GM18498 (cell line): Measurements from ENCODE around the gene ITGB4.

Experiments
- ATAC-seq: cut with Tn5 transposase; IDR thresholded peaks from one replicate; pipeline ENCODE4 v1.9.1; 2021; ENCODE audit warnings: mild to moderate bottlenecking, moderate library complexity; ENCODE audit not compliant: unreplicated experiment

ITGB4 gene

DNA sequence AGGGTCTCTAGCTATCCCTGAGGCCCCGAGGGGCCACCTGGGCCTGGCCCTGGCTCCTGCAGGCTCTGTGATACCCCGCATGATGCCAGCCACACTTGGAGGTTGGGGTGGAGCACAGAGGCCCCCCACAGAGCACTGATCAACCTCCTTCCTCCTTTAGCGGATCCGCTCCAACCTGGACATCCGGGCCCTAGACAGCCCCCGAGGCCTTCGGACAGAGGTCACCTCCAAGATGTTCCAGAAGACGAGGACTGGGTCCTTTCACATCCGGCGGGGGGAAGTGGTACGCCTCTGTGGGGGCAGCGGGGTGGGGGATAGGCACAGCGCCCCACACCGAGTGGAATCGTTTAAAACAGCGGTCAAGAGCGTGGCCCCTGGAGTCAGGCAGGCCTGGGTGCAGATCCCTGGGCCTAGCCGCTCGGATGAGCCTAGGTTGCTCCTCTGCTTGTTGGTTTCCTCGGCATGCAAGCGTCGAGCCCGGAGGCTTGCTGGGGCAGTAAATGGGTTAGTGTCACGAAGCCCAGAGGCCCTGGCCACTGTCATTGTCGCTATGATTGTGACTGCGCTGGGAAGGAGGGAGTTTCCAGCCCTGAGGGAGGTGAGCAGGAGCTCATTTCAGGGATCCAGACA is 9.9 kb downstream of the ITGB4 start:
- no peak for ATAC-seq

DNA sequence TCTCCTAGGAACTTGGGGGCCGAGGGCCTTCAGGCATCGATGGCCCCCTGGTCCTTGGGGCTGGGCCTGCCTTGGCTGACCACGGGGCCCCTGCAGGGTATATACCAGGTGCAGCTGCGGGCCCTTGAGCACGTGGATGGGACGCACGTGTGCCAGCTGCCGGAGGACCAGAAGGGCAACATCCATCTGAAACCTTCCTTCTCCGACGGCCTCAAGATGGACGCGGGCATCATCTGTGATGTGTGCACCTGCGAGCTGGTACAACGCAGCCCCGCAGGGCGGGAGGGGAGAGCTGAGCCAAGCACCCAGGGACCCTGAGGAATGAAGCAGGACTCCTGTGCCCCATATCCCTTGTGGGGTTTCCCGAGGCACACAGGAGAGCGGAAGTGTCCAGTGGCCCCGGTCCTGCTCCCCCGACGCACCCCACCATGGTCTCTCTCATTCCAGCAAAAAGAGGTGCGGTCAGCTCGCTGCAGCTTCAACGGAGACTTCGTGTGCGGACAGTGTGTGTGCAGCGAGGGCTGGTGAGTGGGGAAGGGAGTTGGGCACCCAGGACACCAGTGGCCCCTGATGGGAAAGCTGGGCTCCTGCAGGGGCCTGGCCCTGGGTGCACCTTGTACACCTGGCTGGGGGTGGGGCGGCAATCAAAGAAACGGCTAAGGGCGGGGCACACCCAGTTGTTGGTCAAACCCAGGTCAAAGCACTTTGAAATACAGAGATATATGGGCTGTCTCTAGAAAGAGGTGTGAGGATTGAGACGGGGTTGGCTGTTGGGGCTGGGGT is 10.6 kb downstream of the ITGB4 start:
- no peak for ATAC-seq

DNA sequence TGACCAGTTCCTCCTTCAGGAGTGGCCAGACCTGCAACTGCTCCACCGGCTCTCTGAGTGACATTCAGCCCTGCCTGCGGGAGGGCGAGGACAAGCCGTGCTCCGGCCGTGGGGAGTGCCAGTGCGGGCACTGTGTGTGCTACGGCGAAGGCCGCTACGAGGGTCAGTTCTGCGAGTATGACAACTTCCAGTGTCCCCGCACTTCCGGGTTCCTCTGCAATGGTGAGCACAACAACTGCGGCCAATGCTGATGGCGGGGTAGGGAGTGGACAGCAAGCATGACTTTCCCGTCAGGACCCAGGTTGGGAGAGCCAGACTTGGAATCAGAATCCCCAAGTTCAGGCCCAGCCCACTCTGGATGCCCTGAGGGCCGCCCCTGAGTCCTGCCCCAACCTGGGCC is 12.2 kb downstream of the ITGB4 start:
- ATAC-seq, result no peak

DNA sequence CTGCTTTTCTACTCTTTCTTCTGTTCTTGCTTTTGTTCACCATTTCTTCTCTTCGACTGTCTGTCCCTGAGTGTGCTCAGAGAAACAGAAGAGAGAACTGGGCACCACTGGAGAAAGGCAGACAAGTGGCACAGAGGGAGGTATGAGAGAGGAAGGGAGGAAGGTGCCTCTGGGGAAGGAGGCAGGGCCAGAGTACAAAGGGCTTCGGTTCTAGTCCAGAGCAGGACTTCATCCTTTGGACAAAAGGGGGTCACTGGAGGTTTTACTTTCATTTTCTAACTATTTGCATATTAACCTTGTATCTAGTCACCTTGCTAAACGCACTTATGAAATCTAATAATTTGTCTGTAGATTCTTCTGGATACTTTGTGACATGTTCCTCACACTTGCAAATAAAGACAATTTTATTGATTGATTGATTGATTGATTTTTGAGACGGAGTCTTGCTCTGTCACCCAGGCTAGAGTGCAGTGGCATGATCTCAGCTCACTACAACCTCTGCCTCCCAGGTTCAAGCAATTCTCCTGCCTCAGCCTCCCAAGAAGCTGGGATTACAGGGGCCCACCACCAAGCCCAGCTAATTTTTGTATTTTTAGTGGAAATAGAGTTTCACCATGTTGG is 13.5 kb downstream of the ITGB4 start:
- no peak for ATAC-seq

DNA sequence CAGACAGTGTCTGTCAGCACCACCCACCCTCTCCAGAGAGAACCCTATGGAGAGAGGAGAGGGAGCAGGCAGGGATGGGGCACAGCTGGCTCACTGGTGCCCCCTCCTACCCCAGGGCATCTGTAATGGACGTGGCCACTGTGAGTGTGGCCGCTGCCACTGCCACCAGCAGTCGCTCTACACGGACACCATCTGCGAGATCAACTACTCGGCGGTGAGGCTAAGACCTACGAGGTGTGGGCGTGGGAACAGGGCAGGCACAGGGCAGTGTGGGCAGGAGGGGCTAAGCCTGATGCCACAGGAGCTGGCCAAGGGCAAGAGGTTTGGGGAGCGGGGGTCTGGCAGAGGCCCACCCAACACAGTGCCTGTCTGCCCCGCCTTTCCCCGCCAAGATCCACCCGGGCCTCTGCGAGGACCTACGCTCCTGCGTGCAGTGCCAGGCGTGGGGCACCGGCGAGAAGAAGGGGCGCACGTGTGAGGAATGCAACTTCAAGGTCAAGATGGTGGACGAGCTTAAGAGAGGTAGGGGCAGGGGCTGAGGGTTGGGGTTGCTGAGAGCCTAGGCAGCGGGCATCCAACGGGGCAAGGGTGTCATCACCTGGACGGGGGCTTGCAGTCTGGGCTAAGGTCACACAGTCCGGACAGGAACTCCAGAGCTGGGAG is 15.0 kb downstream of the ITGB4 start:
- ATAC-seq, result no peak

DNA sequence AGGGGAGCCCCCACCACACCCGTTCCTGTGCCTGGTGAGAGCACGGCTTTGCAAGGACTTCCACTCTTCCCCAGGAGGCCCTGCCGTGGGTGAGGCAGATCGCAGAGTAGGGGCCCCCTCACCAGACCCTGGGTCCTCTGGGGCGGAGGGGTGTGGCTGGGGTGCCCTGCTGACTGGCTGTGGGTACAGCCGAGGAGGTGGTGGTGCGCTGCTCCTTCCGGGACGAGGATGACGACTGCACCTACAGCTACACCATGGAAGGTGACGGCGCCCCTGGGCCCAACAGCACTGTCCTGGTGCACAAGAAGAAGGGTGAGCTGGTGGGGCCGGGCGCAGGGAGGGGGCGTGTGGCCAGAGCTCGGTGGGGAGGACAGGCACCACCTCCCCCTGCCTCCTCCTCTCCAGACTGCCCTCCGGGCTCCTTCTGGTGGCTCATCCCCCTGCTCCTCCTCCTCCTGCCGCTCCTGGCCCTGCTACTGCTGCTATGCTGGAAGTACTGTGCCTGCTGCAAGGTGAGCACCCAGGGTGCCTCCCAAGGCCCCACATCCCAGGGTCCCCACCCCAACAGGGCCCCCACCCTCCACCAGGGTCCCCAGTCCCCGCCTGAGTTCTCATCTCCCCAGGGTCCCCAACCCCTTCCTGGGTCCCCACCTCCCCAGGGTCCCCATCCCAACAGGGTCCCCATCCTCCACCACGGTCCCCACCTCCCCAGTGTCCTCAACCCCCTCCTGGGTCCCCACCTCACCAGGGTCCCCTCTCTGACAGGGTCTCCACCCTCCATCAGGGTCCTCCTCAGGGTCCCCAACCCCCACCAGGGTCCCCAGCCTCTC is 16.1 kb downstream of the ITGB4 start:
- ATAC-seq, result no peak

DNA sequence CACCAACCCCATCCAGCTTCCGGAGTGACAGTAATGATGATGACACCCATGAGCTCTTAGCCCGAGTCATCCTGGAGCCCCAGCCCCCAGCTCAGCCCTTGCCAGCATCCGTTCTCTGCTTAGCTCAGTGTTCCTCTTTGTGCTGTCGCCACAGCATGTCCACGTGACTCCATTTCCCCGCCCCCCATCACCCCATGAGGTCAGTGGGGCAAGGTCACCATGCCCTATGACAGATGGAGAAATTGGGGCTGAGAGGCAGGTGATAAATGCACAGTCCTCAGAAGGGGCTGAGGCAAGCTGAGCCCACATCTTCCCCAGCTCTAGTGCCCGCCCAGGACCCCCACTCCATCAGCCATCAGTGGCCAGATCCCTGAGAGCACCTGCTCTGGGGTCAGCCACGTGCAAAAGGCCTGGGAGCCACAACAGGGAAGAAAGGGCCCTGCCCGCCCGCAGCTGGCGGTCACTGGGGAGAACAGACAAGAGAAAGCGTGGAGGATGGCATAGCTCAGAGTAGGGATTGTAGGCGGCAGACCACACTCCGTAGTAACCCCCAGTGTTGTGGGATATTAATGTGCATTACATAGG is 17.1 kb downstream of the ITGB4 start:
- no peak for ATAC-seq

DNA sequence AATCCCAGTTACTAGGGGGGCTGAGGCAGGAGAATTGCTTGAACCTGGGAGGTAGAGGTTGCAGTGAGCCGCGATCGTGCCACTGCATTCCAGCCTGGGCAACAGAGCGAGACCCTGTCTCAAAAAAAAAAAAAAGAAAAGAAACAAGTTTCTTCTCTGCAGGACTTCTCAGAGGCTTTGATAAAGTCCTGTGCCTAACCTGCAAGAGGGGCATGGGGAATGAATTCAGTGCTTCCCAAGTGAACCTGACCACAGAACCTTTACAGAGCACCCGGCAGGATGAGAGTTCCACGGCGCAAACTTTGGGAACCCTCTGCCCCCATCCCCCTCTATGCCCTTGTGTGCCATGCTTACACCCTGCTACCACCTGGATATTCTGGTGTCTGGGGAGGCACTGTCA is 17.9 kb downstream of the ITGB4 start:
- no peak for ATAC-seq

DNA sequence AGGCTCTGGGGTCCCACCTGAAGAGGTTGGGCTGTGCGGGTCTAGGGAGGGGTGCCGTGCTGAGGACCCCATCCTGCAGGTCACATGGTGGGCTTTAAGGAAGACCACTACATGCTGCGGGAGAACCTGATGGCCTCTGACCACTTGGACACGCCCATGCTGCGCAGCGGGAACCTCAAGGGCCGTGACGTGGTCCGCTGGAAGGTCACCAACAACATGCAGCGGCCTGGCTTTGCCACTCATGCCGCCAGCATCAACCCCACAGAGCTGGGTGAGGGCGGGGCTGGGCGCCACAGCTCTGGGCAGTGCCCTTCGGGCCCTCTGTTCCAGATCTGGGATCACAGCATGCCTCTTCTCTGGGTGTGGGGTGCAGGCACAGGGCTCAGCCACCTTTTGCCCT is 18.5 kb downstream of the ITGB4 start:
- ATAC-seq, result no peak

DNA sequence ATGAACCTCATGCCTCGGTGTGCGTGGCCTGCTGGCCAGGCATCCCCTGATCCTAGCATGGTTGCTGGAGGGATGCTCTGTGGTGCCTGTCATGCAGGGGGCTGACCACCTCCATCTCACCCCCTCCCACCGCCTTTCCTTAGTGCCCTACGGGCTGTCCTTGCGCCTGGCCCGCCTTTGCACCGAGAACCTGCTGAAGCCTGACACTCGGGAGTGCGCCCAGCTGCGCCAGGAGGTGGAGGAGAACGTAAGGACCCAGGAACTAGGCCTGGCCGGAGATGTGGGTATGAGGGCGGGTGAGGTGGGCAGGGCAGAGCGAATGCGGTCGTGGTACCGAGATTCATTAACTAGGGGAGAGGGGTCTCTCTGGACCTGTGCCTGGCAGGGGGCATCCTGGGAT is 19.0 kb downstream of the ITGB4 start:
- no peak for ATAC-seq

DNA sequence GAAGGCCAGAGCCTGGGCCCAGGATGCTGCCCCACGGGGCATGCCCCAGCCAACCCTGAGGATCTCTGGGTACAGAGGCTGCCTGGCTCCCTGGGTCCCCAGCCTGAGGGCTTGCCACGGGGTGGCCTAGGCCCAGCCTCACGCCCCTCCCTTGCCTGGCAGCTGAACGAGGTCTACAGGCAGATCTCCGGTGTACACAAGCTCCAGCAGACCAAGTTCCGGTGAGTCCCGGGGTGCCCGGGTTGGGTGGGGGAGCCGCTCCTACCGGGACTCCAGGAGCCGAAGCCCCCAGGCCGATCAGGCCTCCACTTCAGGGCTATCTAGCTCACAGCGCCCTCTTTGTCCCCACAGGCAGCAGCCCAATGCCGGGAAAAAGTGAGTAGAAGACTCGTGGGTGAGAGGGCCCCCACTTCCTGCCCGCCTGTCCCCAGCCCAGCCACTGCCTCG is 19.4 kb downstream of the ITGB4 start:
- ATAC-seq, result no peak

DNA sequence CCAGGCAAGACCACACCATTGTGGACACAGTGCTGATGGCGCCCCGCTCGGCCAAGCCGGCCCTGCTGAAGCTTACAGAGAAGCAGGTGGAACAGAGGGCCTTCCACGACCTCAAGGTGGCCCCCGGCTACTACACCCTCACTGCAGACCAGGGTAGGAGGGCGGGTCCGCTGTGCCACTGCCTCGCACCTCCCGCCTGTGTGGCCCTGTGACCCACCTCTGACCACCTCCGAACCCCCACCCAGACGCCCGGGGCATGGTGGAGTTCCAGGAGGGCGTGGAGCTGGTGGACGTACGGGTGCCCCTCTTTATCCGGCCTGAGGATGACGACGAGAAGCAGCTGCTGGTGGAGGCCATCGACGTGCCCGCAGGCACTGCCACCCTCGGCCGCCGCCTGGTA is 21.1 kb downstream of the ITGB4 start:
- no peak for ATAC-seq

DNA sequence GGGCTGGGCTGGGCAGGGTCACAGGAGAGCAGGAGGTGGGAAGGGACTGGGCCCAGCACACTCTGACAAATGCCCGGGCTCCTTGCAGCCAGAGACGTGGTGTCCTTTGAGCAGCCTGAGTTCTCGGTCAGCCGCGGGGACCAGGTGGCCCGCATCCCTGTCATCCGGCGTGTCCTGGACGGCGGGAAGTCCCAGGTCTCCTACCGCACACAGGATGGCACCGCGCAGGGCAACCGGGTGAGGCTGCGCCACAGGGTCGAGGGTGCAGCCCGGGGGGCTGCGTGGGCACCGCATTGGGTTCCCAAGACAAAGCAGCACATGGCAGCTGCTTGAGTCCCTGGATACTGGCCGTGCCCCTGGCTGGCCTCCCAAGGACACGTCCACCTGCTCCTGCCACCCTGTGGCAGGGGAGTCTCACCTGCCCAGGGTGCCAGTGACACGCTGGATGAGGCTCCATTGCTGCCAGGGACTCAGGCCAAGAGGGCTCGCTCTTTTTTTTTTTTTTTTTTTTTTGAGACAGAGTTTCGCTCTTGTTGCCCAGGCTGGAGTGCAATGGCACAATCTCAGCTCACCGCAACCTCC is 22.5 kb downstream of the ITGB4 start:
- no peak for ATAC-seq

DNA sequence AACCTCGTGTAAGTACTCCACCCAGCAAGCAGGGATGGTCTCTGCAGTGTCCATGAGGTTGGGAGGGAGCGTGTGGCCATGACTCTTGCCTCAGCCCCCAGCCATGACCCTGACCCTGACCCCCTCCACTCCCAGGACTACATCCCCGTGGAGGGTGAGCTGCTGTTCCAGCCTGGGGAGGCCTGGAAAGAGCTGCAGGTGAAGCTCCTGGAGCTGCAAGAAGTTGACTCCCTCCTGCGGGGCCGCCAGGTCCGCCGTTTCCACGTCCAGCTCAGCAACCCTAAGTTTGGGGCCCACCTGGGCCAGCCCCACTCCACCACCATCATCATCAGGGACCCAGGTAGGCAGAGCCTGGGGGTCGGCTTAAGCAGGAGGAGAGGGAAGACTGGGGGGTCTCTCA is 27.4 kb downstream of the ITGB4 start:
- ATAC-seq, result no peak

DNA sequence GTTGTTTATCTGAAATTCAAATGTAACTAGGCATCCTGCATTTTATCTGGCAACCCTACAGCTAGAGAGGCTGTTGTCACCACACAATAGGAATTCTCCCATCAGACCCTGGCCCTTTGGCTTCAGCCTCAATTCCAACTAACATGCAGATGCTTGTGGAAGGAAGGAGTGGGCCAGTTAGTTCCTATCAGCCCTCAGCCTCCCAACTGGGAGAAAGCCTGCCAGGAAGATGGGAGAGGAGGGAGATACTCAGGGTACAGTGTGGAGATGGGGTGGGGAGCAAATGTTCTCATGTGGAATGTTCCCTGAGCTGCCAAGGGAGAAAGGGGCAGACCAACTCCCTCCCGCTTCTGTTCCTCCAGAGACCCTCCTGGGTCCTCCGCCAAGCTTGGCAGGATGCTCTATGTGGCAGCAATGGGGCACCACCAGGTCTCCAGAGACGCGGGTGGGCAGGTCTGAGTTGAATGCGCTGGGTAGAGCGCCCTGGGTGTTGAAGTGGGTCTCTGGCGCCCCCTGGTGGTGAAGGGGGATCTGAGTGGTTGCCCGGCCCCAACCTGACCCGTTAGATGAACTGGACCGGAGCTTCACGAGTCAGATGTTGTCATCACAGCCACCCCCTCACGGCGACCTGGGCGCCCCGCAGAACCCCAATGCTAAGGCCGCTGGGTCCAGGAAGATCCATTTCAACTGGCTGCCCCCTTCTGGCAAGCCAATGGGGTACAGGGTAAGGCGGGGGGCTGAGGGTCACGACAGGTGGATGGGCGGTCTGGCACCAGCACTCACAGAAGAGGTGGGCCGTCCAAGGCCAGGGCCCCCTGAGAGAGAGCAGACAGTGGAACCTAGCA is 28.5 kb downstream of the ITGB4 start:
- no peak for ATAC-seq

DNA sequence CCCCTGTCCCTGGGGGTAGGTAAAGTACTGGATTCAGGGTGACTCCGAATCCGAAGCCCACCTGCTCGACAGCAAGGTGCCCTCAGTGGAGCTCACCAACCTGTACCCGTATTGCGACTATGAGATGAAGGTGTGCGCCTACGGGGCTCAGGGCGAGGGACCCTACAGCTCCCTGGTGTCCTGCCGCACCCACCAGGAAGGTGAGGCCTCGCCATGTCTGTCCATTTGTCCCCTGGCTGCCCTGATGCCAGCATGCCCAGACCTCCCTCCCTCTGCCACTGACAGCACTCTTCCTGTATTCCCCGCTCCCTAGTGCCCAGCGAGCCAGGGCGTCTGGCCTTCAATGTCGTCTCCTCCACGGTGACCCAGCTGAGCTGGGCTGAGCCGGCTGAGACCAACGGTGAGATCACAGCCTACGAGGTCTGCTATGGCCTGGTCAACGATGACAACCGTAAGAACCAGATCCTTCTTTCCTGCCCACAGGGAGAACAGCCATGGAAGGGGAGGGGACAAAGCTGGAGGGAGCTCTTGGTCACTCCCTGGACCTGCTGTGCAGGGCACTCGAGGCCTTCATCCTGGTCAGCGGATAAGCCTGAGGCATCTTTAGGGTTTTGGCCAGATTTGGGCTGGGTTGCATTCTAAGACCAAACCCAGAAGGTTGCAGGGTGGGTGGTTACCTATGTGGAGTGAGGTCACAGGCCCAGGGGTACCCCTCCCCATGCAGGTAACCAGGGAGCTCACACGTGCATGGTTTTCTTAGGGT is 29.6 kb downstream of the ITGB4 start:
- ATAC-seq, result no peak

DNA sequence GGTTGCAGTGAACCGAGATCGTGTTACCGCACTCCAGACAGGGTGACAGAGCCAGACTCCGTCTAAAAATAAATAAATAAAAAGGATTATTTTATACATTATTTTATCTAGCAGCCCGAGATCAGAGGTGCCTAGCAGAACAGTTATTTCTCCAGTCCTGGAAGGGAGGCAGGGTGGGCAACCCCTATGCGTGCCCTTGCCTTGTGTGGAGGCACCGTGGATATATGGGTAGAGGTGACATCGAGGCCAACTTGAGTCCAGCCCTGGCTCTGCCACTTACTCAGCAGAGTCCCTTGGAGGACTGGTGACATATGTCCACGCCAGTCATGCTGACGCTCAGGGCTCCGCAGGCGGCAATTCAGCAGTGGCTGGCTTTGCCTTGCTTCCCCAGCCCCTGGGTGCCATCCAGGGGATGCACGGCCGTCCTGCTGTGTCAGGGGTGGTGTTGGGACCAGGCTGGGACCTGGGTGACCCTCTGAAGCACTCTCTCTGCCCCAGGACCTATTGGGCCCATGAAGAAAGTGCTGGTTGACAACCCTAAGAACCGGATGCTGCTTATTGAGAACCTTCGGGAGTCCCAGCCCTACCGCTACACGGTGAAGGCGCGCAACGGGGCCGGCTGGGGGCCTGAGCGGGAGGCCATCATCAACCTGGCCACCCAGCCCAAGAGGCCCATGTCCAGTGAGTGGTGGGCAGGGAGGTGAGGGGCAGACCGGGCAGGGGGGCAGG is 30.6 kb downstream of the ITGB4 start:
- no peak for ATAC-seq

DNA sequence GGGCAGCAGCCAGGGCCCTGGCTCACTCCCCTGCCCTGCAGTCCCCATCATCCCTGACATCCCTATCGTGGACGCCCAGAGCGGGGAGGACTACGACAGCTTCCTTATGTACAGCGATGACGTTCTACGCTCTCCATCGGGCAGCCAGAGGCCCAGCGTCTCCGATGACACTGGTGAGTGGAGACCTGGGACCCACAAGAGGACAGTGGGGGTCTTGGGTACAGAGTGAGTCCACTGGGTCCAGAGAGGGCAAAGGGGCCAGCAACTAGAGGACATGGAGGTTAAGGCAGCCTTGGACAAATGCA is 31.1 kb downstream of the ITGB4 start:
- no peak for ATAC-seq
